CD4-positive, alpha-beta T cell (primary cell): ENCODE measurements around the gene ZCCHC2. TPM values are rescaled to one million over a fixed set of nuclear protein-coding genes. Genes with fewer than 3 reads are reported as not detected.

ENCODE experiments used
- ATAC-seq: fragments of 200-7000 bp; cut with Tn5 transposase; one replicate; pipeline ENCODE4 v1.10.0; 2022; ENCODE audit warnings: mild to moderate bottlenecking; ENCODE audit not compliant: poor library complexity
- CTCF ChIA-PET: fragments of 350-600 bp; sonication (Branson Sonifier 250); formaldehyde crosslinking; loops from one replicate; lab custom pipeline; 2021; ENCODE audit warnings: antibody characterized with exemption, inconsistent platforms; lab: Charles Lee
- POLR2A ChIA-PET: fragments of 350-600 bp; sonication (Branson Sonifier 250); formaldehyde crosslinking; loops from one replicate; lab custom pipeline; 2021; ENCODE audit warnings: antibody characterized with exemption, inconsistent platforms; lab: Charles Lee
- DNase-seq, 14 experiments: peaks; one replicate each; pipeline ENCODE4 v3.0.0-alpha.2; 2013 to 2020; ENCODE audit warnings: mixed read lengths in 2 of 14
- H3K27ac ChIP-seq, 2 donors: one replicate each; pipeline versions ENCODE4 v1.5.1 to v1.7.0; 2013; ENCODE audit warnings: low read length in 2 of 2, low read depth in 1 of 2, mild to moderate bottlenecking in 1 of 2
- H3K27me3 ChIP-seq, 2 experiments: 1 replicate in 1 of 2; 2 replicates in 1 of 2; pipeline versions ENCODE4 v1.6.1 to v1.7.0; 2013; ENCODE audit warnings: low read length in 2 of 2, control low read depth in 1 of 2, mild to moderate bottlenecking in 1 of 2, moderate library complexity in 1 of 2; ENCODE audit not compliant: insufficient read depth in 2 of 2, control insufficient read depth in 1 of 2
- H3K36me3 ChIP-seq: one replicate; pipeline ENCODE4 v1.6.1; 2013; ENCODE audit warnings: low read length, control low read depth; ENCODE audit not compliant: insufficient read depth
- H3K4me1 ChIP-seq: one replicate; pipeline ENCODE4 v1.6.1; 2013; ENCODE audit warnings: low read length, control low read depth; ENCODE audit not compliant: insufficient read depth
- H3K4me3 ChIP-seq: one replicate; pipeline ENCODE4 v1.5.1; 2013; ENCODE audit warnings: mild to moderate bottlenecking, low read length, moderate library complexity
- H3K9me3 ChIP-seq, 2 experiments: 1 replicate in 1 of 2; 2 replicates in 1 of 2; pipeline versions ENCODE4 v1.6.1 to v1.7.0; 2013; ENCODE audit warnings: low read length in 2 of 2, mild to moderate bottlenecking in 2 of 2, control low read depth in 1 of 2, moderate library complexity in 1 of 2; ENCODE audit not compliant: control insufficient read depth in 1 of 2, insufficient read depth in 1 of 2
- H3K27ac Mint-ChIP-seq: one replicate; pipeline ENCODE4 v1.8.0; 2020; ENCODE audit warnings: mixed read lengths
- H3K27me3 Mint-ChIP-seq: one replicate; pipeline ENCODE4 v1.8.0; 2021; ENCODE audit warnings: mixed read lengths
- H3K36me3 Mint-ChIP-seq: one replicate; pipeline ENCODE4 v1.8.0; 2021; ENCODE audit warnings: low read depth, mixed read lengths
- H3K4me1 Mint-ChIP-seq: one replicate; pipeline ENCODE4 v1.8.0; 2021; ENCODE audit warnings: low read depth, mixed read lengths
- H3K4me3 Mint-ChIP-seq: one replicate; pipeline ENCODE4 v1.8.0; 2020; ENCODE audit warnings: mild to moderate bottlenecking, mixed read lengths
- H3K9me3 Mint-ChIP-seq: one replicate; pipeline ENCODE4 v1.8.0; 2020; ENCODE audit warnings: mixed read lengths
- CTCF ChIP-seq: fragments of 200-600 bp; IDR thresholded peaks from one replicate; pipeline ENCODE4 v1.8.0; 2022; ENCODE audit warnings: antibody characterized with exemption, mild to moderate bottlenecking
- intact Hi-C, 2 experiments: fragments of 100-400 bp; cut with DNase I in 1 of 2; cut with micrococcal nuclease in 1 of 2; formaldehyde crosslinking; loops; one replicate each; pipeline versions ENCODE4 v1.15.1 to v1.9.0; 2023 to 2025; cut with DNase I, micrococcal nuclease
- total RNA-seq, 174 experiments: library from RNA in 2 of 174; stranded (reverse) in 2 of 174; gene quantifications; one replicate each; pipeline ENCODE4 v1.2.3 and lab custom pipeline; 2021 to 2026

Gene ZCCHC2
- total RNA-seq, 2 experiments from 2014 or later: 85.0 to 85.4 TPM

GRCh38 chr18:62484941-62485340 is 37.9 kb upstream of the ZCCHC2 start:
- CTCF ChIA-PET: no interaction called here

GRCh38 chr18:62485684-62486083 is 37.1 kb upstream of the ZCCHC2 start:
- H3K27ac Mint-ChIP-seq: no peak overlapping the region
- no peak overlapping the region for H3K4me3 ChIP-seq
- H3K27me3 ChIP-seq: peaks cover 3 to 6% of the 10 kb centered on the region in 2 experiments
- H3K27me3 Mint-ChIP-seq: peaks cover 42% of the 10 kb centered on the region
- H3K36me3 Mint-ChIP-seq: no peaks in the 10 kb centered on the region
- H3K36me3 ChIP-seq: no peaks in the 10 kb centered on the region
- ChIA-PET POLR2A (no interaction called here), CTCF (no interaction called here)
- no peak for TF ChIP-seq CTCF
- H3K27ac ChIP-seq: no peak overlapping the region
- no peak for ATAC-seq
- no peak for DNase-seq
- H3K9me3 ChIP-seq: peaks cover 3 to 15% of the 10 kb centered on the region in 2 experiments
- H3K4me3 Mint-ChIP-seq: no peak overlapping the region
- no peaks in the 10 kb centered on the region for H3K4me1 Mint-ChIP-seq
- intact Hi-C loops: no loop called here
- no peaks in the 10 kb centered on the region for H3K4me1 ChIP-seq
- peaks cover 7% of the 10 kb centered on the region for H3K9me3 Mint-ChIP-seq

More at GRCh38 chr18:62484941-62485340, 37.9 kb upstream of the ZCCHC2 start:
- Mint-ChIP-seq H3K27ac (no peak overlapping the region), H3K4me3 (no peak overlapping the region), H3K9me3 (peaks cover 10% of the 10 kb centered on the region), H3K27me3 (peaks cover 38% of the 10 kb centered on the region), H3K36me3 (peaks cover 4% of the 10 kb centered on the region), H3K4me1 (no peaks in the 10 kb centered on the region)
- no peak overlapping the region for H3K4me3 ChIP-seq
- H3K27ac ChIP-seq: no peak overlapping the region
- no peaks in the 10 kb centered on the region for H3K4me1 ChIP-seq
- H3K9me3 ChIP-seq: peaks cover 3 to 22% of the 10 kb centered on the region in 2 experiments
- DNase-seq (no peak), ATAC-seq (no peak)
- H3K36me3 ChIP-seq: no peaks in the 10 kb centered on the region
- peaks cover 6 to 8% of the 10 kb centered on the region in 2 experiments for H3K27me3 ChIP-seq
- POLR2A ChIA-PET: no interaction called here
- intact Hi-C loops: no loop called here
- TF ChIP-seq CTCF: no peak

GRCh38 chr18:62486290-62486964 is 36.4 kb upstream of the ZCCHC2 start:
- intact Hi-C loops: no loop called here
- H3K27me3 ChIP-seq: peaks cover 3 to 6% of the 10 kb centered on the region in 2 experiments
- H3K4me3 Mint-ChIP-seq: no peak overlapping the region
- H3K27ac Mint-ChIP-seq: no peak overlapping the region
- no peaks in the 10 kb centered on the region for H3K4me1 ChIP-seq
- TF ChIP-seq CTCF: no peak
- peaks cover 48% of the 10 kb centered on the region for H3K27me3 Mint-ChIP-seq
- ChIA-PET POLR2A (no interaction called here), CTCF (no interaction called here)
- no peaks in the 10 kb centered on the region for H3K36me3 ChIP-seq
- no peaks in the 10 kb centered on the region for H3K36me3 Mint-ChIP-seq
- H3K4me1 Mint-ChIP-seq: no peaks in the 10 kb centered on the region
- no peak overlapping the region for H3K4me3 ChIP-seq
- no peak overlapping the region for H3K27ac ChIP-seq
- ATAC-seq (no peak), DNase-seq (no peak)
- peaks cover 3% of the 10 kb centered on the region for H3K9me3 Mint-ChIP-seq
- peaks cover 3 to 7% of the 10 kb centered on the region in 2 experiments for H3K9me3 ChIP-seq
